Neuronal stem cell (in vitro differentiated cells): ENCODE measurements around the gene DVL1.

Experiments
- DNase-seq: peaks from one replicate; pipeline ENCODE4 v3.0.0-alpha.2; 2013; ENCODE audit warnings: low spot score
- H2AFZ ChIP-seq: one replicate; pipeline ENCODE4 v1.6.1; 2013; ENCODE audit warnings: mild to moderate bottlenecking, low read length, inconsistent platforms
- H2AK5ac ChIP-seq: 2 replicates; pipeline ENCODE4 v1.6.1; 2013; ENCODE audit warnings: low read depth, mild to moderate bottlenecking, inconsistent platforms, low read length, moderate library complexity, mixed read lengths
- H2BK120ac ChIP-seq: 2 replicates; pipeline ENCODE4 v1.6.1; 2013; ENCODE audit warnings: low read depth, mild to moderate bottlenecking, inconsistent platforms, low read length, moderate library complexity, mixed read lengths
- H2BK12ac ChIP-seq: one replicate; pipeline ENCODE4 v1.6.1; 2013; ENCODE audit warnings: low read length, inconsistent platforms
- H2BK15ac ChIP-seq: 2 replicates; pipeline ENCODE4 v1.6.1; 2013; ENCODE audit warnings: mild to moderate bottlenecking, low read length, inconsistent platforms, mixed read lengths
- H2BK5ac ChIP-seq: one replicate; pipeline ENCODE4 v1.6.1; 2013; ENCODE audit warnings: inconsistent platforms, mild to moderate bottlenecking, low read length, moderate library complexity
- H3K14ac ChIP-seq: one replicate; pipeline ENCODE4 v1.6.1; 2013; ENCODE audit warnings: low read length, inconsistent platforms
- H3K18ac ChIP-seq: 2 replicates; pipeline ENCODE4 v1.6.1; 2013; ENCODE audit warnings: low read length, inconsistent platforms
- H3K23ac ChIP-seq: 2 replicates; pipeline ENCODE4 v1.6.1; 2013; ENCODE audit warnings: low read depth, mild to moderate bottlenecking, mixed read lengths, low read length, inconsistent platforms; ENCODE audit not compliant: poor library complexity
- H3K27ac ChIP-seq: replicated peaks from 3 replicates; pipeline ENCODE4 v1.5.1; 2013; ENCODE audit warnings: low read length, inconsistent platforms
- H3K27me3 ChIP-seq, 3 experiments: 2 replicates each; pipeline ENCODE4 v1.6.1; 2013; ENCODE audit warnings: low read length in 3 of 3, mild to moderate bottlenecking in 2 of 3, inconsistent platforms in 1 of 3, low read depth in 1 of 3, mixed read lengths in 1 of 3, moderate library complexity in 1 of 3; ENCODE audit not compliant: control insufficient read depth in 3 of 3, insufficient read depth in 3 of 3
- H3K36me3 ChIP-seq, 2 donors: replicated peaks in 1 of 2; 2 replicates each; pipeline ENCODE4 v1.6.1; 2013; ENCODE audit warnings: low read length in 2 of 2; ENCODE audit not compliant: control insufficient read depth in 2 of 2, insufficient read depth in 2 of 2
- H3K4ac ChIP-seq: 2 replicates; pipeline ENCODE4 v1.6.1; 2013; ENCODE audit warnings: inconsistent platforms, mild to moderate bottlenecking, low read length, moderate library complexity
- H3K4me1 ChIP-seq, 2 donors: 1 replicate in 1 of 2; 2 replicates in 1 of 2; pipeline ENCODE4 v1.6.1; 2013; ENCODE audit warnings: low read length in 2 of 2, low read depth in 1 of 2; ENCODE audit not compliant: control insufficient read depth in 2 of 2, insufficient read depth in 1 of 2
- H3K4me2 ChIP-seq: one replicate; pipeline ENCODE4 v1.6.1; 2013; ENCODE audit warnings: mild to moderate bottlenecking, low read length, inconsistent platforms; ENCODE audit not compliant: insufficient read depth, poor library complexity, severe bottlenecking
- H3K4me3 ChIP-seq, 2 donors: 2 replicates each; pipeline ENCODE4 v1.5.1; 2013; ENCODE audit warnings: low read length in 2 of 2, mild to moderate bottlenecking in 2 of 2, inconsistent platforms in 1 of 2, moderate library complexity in 1 of 2
- H3K79me1 ChIP-seq: one replicate; pipeline ENCODE4 v1.6.1; 2013; ENCODE audit warnings: low read depth, mild to moderate bottlenecking, inconsistent platforms, low read length, moderate library complexity
- H3K9ac ChIP-seq: one replicate; pipeline ENCODE4 v1.6.1; 2013; ENCODE audit warnings: mild to moderate bottlenecking, low read depth, low read length, inconsistent platforms; ENCODE audit not compliant: poor library complexity
- H3K9me3 ChIP-seq, 2 donors: replicated peaks in 1 of 2; 2 replicates each; pipeline versions ENCODE3 to v1.6.1; 2013; ENCODE audit warnings: low read length in 2 of 2, mild to moderate bottlenecking in 2 of 2, inconsistent platforms in 1 of 2, low read depth in 1 of 2, mixed read lengths in 1 of 2, moderate library complexity in 1 of 2; ENCODE audit not compliant: control insufficient read depth in 2 of 2, insufficient read depth in 1 of 2
- H4K8ac ChIP-seq: one replicate; pipeline ENCODE4 v1.6.1; 2013; ENCODE audit warnings: low read depth, mild to moderate bottlenecking, inconsistent platforms, low read length, moderate library complexity
- H4K91ac ChIP-seq: one replicate; pipeline ENCODE4 v1.6.1; 2013; ENCODE audit warnings: low read length, low read depth, mild to moderate bottlenecking, inconsistent platforms; ENCODE audit not compliant: poor library complexity
- WGBS, 2 donors: extraction: QIAGEN DNeasy Blood & Tissue Kit; methylation state at CpG; one replicate each; pipeline ENCODE4 v1.1.7; 2013; ENCODE audit warnings: missing lambda C conversion rate in 2 of 2, mixed read lengths in 1 of 2; ENCODE audit not compliant: insufficient read length in 2 of 2, insufficient replicate concordance in 1 of 2; ENCODE audit errors: extremely low coverage in 2 of 2; 5-methylcytosine and 5-hydroxymethylcytosine counted together

The DVL1 gene

DNA sequence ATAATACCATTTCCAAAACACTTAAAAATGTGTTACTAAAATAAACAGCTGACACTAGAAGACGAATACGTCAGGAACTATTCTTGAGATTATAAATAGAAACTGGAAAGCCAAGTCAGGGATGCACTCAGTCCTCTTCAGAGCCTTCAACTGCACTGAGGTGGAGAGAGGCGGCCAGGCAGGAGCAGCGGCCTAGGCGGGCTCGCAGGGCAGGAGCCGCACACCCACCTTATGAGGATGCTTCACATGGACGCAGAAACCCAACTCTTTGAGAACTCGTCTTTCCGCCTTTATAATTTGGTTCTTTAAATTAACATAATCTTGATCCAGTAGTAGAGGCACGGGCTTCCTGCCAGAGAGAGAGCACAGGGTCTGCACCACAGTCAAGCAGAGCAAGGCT lies 45.9 kb upstream of the DVL1 start:
- H2AFZ ChIP-seq: no peak overlapping the region
- WGBS, 2 donors: no CpG with 5 or more reads among the region's 11 CpGs
- H3K23ac ChIP-seq: no peak overlapping the region
- no peak overlapping the region for H4K91ac ChIP-seq
- no peak overlapping the region for H3K9ac ChIP-seq
- H3K27me3 ChIP-seq: no peaks in the 10 kb centered on the region
- peaks cover 7 to 11% of the 10 kb centered on the region in 2 donors for H3K4me1 ChIP-seq
- H2BK15ac ChIP-seq: no peak overlapping the region
- no peak overlapping the region for H3K27ac ChIP-seq
- peaks cover 0 to 4% of the 10 kb centered on the region in 2 donors for H3K9me3 ChIP-seq
- H4K8ac ChIP-seq: no peak overlapping the region
- H2BK12ac ChIP-seq: no peak overlapping the region
- H2AK5ac ChIP-seq: no peak overlapping the region
- H3K18ac ChIP-seq: no peak overlapping the region
- H2BK120ac ChIP-seq: no peak overlapping the region
- no peak overlapping the region for H3K4ac ChIP-seq
- no peak overlapping the region for H3K4me2 ChIP-seq
- no peak overlapping the region for H3K14ac ChIP-seq
- no peak overlapping the region for H2BK5ac ChIP-seq
- DNase-seq: no peak
- peaks cover 49 to 81% of the 10 kb centered on the region in 2 donors for H3K36me3 ChIP-seq
- no peak overlapping the region for H3K4me3 ChIP-seq
- H3K79me1 ChIP-seq: peaks cover 25% of the 10 kb centered on the region

DNA sequence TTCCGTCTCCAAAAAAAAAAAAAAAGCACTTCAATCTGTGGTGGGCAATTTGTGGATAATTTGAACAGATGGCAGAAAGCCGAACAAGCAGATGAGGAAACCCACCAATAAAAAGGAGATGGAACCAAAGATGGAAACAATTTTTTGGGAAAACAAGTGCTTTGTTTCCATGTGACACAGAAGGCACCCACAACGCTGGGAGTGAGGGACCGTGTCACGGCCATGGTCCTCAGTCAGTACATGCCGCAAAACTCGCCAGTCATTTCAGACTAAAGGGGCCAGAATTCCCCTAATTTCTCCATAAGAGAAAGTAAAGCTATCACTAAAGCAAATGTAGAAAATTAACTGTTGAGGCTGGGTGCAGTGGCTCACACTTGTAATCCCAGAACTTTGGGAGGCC lies 44.9 kb upstream of the DVL1 start:
- no peak for DNase-seq
- H4K8ac ChIP-seq: no peak overlapping the region
- no peak overlapping the region for H2AFZ ChIP-seq
- no peak overlapping the region for H3K18ac ChIP-seq
- H3K36me3 ChIP-seq: peaks cover 57 to 91% of the 10 kb centered on the region in 2 donors
- H4K91ac ChIP-seq: no peak overlapping the region
- H3K4me1 ChIP-seq: peaks cover 6 to 7% of the 10 kb centered on the region in 2 donors
- H2AK5ac ChIP-seq: no peak overlapping the region
- no peak overlapping the region for H3K27ac ChIP-seq
- H3K9me3 ChIP-seq: peaks cover 0 to 5% of the 10 kb centered on the region in 2 donors
- no peak overlapping the region for H3K4me2 ChIP-seq
- H3K14ac ChIP-seq: no peak overlapping the region
- H2BK15ac ChIP-seq: no peak overlapping the region
- no peak overlapping the region for H2BK120ac ChIP-seq
- H3K4ac ChIP-seq: no peak overlapping the region
- H3K79me1 ChIP-seq: peaks cover 18% of the 10 kb centered on the region
- no CpG with 5 or more reads among the region's 7 CpGs for WGBS, 2 donors
- no peak overlapping the region for H2BK5ac ChIP-seq
- H3K23ac ChIP-seq: no peak overlapping the region
- H3K9ac ChIP-seq: no peak overlapping the region
- H2BK12ac ChIP-seq: no peak overlapping the region
- no peak overlapping the region for H3K4me3 ChIP-seq
- no peaks in the 10 kb centered on the region for H3K27me3 ChIP-seq

DNA sequence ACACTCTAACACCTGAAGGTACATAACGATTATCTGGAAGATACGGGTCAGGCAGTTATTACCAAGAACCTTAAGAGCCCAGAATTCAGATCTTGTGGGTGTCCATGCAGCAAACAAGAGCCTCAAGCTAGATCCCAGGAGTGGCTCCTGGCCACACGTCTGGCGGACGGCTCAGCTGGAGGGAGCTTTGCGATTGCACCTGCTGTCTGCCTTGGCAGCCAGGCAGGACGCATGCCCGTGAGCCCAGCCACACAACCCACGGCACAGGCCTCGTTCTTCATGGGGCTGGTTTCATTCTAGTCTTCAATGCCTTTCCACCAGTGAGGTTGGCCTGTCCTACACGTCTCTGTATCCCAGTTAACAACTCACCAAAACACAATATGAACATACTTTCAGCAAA lies 44.2 kb upstream of the DVL1 start:
- H3K27me3 ChIP-seq: no peaks in the 10 kb centered on the region
- peaks cover 57 to 97% of the 10 kb centered on the region in 2 donors for H3K36me3 ChIP-seq
- no peak for DNase-seq
- H3K4me3 ChIP-seq: no peak overlapping the region
- no peak overlapping the region for H3K14ac ChIP-seq
- no peak overlapping the region for H3K4ac ChIP-seq
- H4K91ac ChIP-seq: no peak overlapping the region
- H3K27ac ChIP-seq: no peak overlapping the region
- peaks cover 13% of the 10 kb centered on the region for H3K79me1 ChIP-seq
- H2BK120ac ChIP-seq: no peak overlapping the region
- WGBS, 2 donors: no CpG with 5 or more reads among the region's 11 CpGs
- no peak overlapping the region for H3K18ac ChIP-seq
- no peak overlapping the region for H2BK12ac ChIP-seq
- no peak overlapping the region for H2AFZ ChIP-seq
- H3K9me3 ChIP-seq: peaks cover 0 to 5% of the 10 kb centered on the region in 2 donors
- H4K8ac ChIP-seq: no peak overlapping the region
- H2BK5ac ChIP-seq: no peak overlapping the region
- no peak overlapping the region for H2BK15ac ChIP-seq
- no peak overlapping the region for H2AK5ac ChIP-seq
- no peak overlapping the region for H3K23ac ChIP-seq
- peak overlapping the region; percentile 7 for H3K9ac ChIP-seq
- H3K4me2 ChIP-seq: no peak overlapping the region
- H3K4me1 ChIP-seq: peaks cover 6% of the 10 kb centered on the region in 2 donors

DNA sequence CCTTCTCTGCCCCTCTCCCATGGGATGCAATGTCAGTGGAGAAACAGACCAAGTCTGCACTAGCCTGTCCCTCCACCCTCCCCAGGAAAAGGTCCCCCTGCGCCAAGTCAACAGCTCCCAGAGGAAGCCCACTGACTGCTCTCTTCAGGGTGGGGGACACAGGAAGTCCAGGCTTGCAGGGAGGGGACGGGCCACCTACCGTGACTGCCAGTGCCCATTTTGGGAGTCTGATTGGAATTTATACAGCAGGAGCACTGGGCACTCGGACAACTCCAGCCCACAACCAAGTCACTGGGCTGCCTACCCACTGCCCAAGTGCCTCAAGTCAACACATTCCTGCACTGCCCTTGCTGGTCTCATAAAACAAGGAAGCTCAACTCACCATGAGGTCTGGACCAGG lies 43.8 kb upstream of the DVL1 start:
- peaks cover 2 to 4% of the 10 kb centered on the region in 2 donors for H3K4me1 ChIP-seq
- H2BK120ac ChIP-seq: no peak overlapping the region
- H2BK15ac ChIP-seq: no peak overlapping the region
- H4K91ac ChIP-seq: no peak overlapping the region
- WGBS, 2 donors: no CpG with 5 or more reads among the region's 4 CpGs
- H2BK5ac ChIP-seq: no peak overlapping the region
- H4K8ac ChIP-seq: no peak overlapping the region
- peaks cover 58 to 97% of the 10 kb centered on the region in 2 donors for H3K36me3 ChIP-seq
- no peak for DNase-seq
- H3K18ac ChIP-seq: no peak overlapping the region
- H3K9me3 ChIP-seq: peaks cover 0 to 5% of the 10 kb centered on the region in 2 donors
- H3K14ac ChIP-seq: no peak overlapping the region
- peak overlapping the region; percentile 7 for H3K9ac ChIP-seq
- H3K27me3 ChIP-seq: no peaks in the 10 kb centered on the region
- no peak overlapping the region for H2AK5ac ChIP-seq
- H3K79me1 ChIP-seq: peaks cover 10% of the 10 kb centered on the region
- no peak overlapping the region for H2BK12ac ChIP-seq
- no peak overlapping the region for H3K4ac ChIP-seq
- H3K27ac ChIP-seq: no peak overlapping the region
- H3K23ac ChIP-seq: no peak overlapping the region
- no peak overlapping the region for H3K4me3 ChIP-seq
- no peak overlapping the region for H2AFZ ChIP-seq
- H3K4me2 ChIP-seq: no peak overlapping the region
